NB4 (cell line): ENCODE results near the gene ABCC3.

ENCODE experiments used
- DNase-seq: peaks from one replicate; pipeline ENCODE4 v3.0.0; 2010; ENCODE audit warnings: low read depth
- H3K4me3 ChIP-seq: one replicate; pipeline ENCODE4 v1.5.1; 2011; ENCODE audit warnings: mild to moderate bottlenecking, low read depth, low read length, moderate library complexity
- MYC ChIP-seq: IDR thresholded peaks from 2 replicates; pipeline ENCODE4 v1.6.1; 2011; ENCODE audit warnings: low read depth, low read length
- POLR2A ChIP-seq: IDR thresholded peaks from 2 replicates; pipeline ENCODE4 v1.6.1; 2011; ENCODE audit warnings: mild to moderate bottlenecking; ENCODE audit not compliant: insufficient read length; ENCODE audit errors: extremely low read depth
- TF ChIP-seq, protein P1 (sequence below): IDR thresholded peaks from 2 replicates; pipeline ENCODE4 v1.6.1; 2011; ENCODE audit warnings: low read depth, low read length
- TF ChIP-seq, protein P2 (sequence below): IDR thresholded peaks from one replicate; pipeline ENCODE4 v1.5.1; 2012; ENCODE audit warnings: low read depth, low read length

ABCC3 gene

DNA sequence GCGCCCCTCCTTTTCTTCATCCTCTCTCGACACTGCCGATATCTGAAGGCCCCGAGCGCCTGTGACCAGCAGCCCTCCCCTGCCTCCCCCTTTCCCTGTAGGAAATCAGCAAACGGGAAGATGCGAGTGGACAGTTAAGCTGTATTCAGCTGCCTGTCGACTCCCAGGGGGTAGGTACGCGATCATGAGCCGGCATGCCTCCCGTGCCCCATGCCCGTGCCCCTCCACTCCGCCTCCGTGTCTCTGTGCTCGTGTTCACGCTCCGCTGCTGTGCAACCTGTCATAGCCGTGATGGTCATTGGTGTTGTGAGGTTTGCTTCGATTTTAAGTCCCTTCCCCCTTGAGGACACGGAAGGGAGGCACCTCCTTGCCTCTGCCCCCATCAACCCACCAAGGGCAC, 39.8 kb upstream of the ABCC3 start:
- TF ChIP-seq POLR2A (no peak), MYC (no peak)
- TF ChIP-seq, protein P1, sequence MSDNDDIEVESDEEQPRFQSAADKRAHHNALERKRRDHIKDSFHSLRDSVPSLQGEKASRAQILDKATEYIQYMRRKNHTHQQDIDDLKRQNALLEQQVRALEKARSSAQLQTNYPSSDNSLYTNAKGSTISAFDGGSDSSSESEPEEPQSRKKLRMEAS: no peak
- TF ChIP-seq, protein P2, sequence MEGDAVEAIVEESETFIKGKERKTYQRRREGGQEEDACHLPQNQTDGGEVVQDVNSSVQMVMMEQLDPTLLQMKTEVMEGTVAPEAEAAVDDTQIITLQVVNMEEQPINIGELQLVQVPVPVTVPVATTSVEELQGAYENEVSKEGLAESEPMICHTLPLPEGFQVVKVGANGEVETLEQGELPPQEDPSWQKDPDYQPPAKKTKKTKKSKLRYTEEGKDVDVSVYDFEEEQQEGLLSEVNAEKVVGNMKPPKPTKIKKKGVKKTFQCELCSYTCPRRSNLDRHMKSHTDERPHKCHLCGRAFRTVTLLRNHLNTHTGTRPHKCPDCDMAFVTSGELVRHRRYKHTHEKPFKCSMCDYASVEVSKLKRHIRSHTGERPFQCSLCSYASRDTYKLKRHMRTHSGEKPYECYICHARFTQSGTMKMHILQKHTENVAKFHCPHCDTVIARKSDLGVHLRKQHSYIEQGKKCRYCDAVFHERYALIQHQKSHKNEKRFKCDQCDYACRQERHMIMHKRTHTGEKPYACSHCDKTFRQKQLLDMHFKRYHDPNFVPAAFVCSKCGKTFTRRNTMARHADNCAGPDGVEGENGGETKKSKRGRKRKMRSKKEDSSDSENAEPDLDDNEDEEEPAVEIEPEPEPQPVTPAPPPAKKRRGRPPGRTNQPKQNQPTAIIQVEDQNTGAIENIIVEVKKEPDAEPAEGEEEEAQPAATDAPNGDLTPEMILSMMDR: no peak
- no peak for DNase-seq
- H3K4me3 ChIP-seq: no peak overlapping the region

DNA sequence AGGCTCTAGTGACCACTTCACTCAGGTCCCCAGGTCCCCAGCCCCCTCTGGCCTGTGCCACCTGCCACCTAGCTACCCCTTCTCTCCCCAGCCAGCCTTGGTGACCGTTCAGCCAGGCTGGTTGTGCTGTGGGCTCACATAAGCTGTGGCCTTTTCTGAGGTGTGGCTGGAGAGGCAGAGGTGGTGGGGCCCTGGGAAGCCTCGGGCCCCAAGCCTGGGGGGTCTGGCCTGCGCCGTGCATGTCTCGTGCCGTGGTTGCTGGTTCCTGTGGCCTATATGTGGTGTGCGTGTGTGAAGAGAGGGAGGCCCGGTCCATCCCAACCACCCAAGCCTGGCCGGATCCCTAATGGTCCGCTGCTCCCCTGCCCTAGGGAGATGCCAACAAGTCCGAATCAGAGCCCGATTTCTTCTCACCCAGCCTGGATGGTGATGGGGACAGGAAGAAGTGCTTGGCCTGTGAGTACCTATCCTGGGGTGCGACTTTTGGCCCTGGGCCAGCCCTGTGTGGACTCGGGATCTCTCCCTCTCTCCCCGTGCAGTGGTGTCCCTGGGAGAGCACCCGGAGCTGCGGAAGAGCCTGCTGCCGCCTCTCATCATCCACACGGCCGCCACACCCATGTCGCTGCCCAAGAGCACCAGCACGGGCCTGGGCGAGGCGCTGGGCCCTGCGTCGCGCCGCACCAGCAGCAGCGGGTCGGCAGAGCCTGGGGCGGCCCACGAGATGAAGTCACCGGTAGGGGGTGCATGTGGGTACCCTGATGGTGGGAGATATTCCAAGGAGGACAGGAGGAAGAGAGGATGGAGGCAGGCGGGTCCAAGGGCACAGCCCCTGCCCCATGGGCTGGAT, 38.3 kb upstream of the ABCC3 start:
- DNase-seq: no peak
- TF ChIP-seq, protein P1: no peak
- TF ChIP-seq POLR2A: no peak
- TF ChIP-seq, protein P2: no peak
- TF ChIP-seq MYC: no peak

DNA sequence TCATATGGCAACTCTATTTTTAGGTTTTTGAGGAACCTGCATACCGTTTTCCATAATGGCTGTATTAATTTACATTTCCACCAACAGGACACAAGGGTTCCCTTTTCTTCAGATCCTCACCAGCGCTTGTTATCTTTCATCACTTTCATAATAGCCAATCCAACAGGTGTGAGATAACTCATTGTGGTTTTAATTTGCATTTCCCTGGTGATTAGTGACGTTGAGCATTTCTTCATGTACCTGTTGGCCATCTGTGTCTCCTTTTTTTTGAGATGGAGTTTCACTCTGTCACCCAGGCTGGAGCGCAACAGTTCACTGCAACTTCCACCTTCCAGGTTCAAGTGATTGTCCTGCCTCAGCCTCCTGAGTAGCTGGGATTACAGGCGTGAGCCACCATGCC, 36.2 kb upstream of the ABCC3 start:
- TF ChIP-seq, protein P1: no peak
- TF ChIP-seq MYC (no peak), POLR2A (no peak)
- TF ChIP-seq, protein P2: no peak
- H3K4me3 ChIP-seq: no peak overlapping the region
- no peak for DNase-seq

More for the DNA sequence above, 38.3 kb upstream of the ABCC3 start:
- H3K4me3 ChIP-seq: no peak overlapping the region

DNA sequence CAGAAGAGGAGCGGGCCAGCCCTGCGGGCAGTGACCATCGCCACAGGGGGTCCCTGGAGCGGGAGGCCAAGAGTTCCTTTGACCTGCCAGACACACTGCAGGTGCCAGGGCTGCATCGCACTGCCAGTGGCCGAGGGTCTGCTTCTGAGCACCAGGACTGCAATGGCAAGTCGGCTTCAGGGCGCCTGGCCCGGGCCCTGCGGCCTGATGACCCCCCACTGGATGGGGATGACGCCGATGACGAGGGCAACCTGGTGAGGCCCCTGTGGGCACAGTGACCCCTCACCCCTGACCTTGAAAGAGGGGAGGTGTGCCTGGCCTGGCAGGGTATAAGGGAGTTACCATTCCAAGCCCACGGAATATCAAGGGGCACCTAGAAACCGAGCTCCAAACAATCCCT, 35.1 kb upstream of the ABCC3 start:
- no peak overlapping the region for H3K4me3 ChIP-seq
- no peak for DNase-seq
- no peak for TF ChIP-seq MYC
- TF ChIP-seq, protein P2: no peak
- TF ChIP-seq, protein P1: no peak
- TF ChIP-seq POLR2A: no peak

DNA sequence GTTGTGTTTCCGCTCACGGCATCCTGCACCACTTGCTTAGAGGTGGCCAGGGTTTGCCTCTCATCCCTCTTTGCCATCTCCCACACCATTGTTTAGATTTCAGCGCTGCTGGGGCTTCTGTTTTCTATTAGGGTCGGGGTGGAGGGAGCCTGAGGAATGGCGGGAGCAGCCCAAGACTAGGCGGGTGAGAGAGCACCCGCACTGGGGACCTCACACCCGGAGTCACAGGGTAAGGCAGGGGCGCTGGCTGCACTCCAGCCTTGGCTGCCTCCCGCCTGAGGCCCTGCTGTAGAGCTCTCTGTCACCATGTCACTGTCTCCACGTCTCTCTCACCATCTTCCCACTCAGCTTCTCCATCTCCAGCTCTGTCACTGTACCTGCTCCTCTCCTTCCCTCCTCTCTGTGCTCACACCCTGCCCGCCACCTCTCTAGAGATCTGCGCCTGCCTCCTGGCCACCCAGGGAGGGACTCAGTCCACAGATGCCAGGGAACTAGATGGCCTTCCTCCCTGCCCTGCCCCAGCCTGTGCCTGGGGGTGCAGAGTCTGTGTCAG, 32.8 kb upstream of the ABCC3 start:
- DNase-seq: no peak
- H3K4me3 ChIP-seq: no peak overlapping the region
- TF ChIP-seq, protein P1: no peak
- TF ChIP-seq MYC (no peak), POLR2A (no peak)
- TF ChIP-seq, protein P2: no peak
